CD4-positive, alpha-beta T cell (primary cell): ENCODE data around the gene ABCG1. TPM values are rescaled to one million over a fixed set of nuclear protein-coding genes. Genes with fewer than 3 reads are reported as not detected.
A peak's percentile ranks its signal among the peaks of the same experiment; 100 is the strongest.

Source experiments
- ATAC-seq: fragments of 200-7000 bp; cut with Tn5 transposase; one replicate; pipeline ENCODE4 v1.10.0; 2022; ENCODE audit warnings: mild to moderate bottlenecking; ENCODE audit not compliant: poor library complexity
- CTCF ChIA-PET: fragments of 350-600 bp; sonication (Branson Sonifier 250); formaldehyde crosslinking; loops from one replicate; lab custom pipeline; 2021; ENCODE audit warnings: antibody characterized with exemption, inconsistent platforms; lab: Charles Lee
- POLR2A ChIA-PET: fragments of 350-600 bp; sonication (Branson Sonifier 250); formaldehyde crosslinking; loops from one replicate; lab custom pipeline; 2021; ENCODE audit warnings: antibody characterized with exemption, inconsistent platforms; lab: Charles Lee
- DNase-seq, 14 experiments: peaks; one replicate each; pipeline ENCODE4 v3.0.0-alpha.2; 2013 to 2020; ENCODE audit warnings: mixed read lengths in 2 of 14
- H3K27ac ChIP-seq, 2 donors: one replicate each; pipeline versions ENCODE4 v1.5.1 to v1.7.0; 2013; ENCODE audit warnings: low read length in 2 of 2, low read depth in 1 of 2, mild to moderate bottlenecking in 1 of 2
- H3K27me3 ChIP-seq, 2 experiments: 1 replicate in 1 of 2; 2 replicates in 1 of 2; pipeline versions ENCODE4 v1.6.1 to v1.7.0; 2013; ENCODE audit warnings: low read length in 2 of 2, control low read depth in 1 of 2, mild to moderate bottlenecking in 1 of 2, moderate library complexity in 1 of 2; ENCODE audit not compliant: insufficient read depth in 2 of 2, control insufficient read depth in 1 of 2
- H3K36me3 ChIP-seq: one replicate; pipeline ENCODE4 v1.6.1; 2013; ENCODE audit warnings: low read length, control low read depth; ENCODE audit not compliant: insufficient read depth
- H3K4me1 ChIP-seq: one replicate; pipeline ENCODE4 v1.6.1; 2013; ENCODE audit warnings: low read length, control low read depth; ENCODE audit not compliant: insufficient read depth
- H3K4me3 ChIP-seq: one replicate; pipeline ENCODE4 v1.5.1; 2013; ENCODE audit warnings: mild to moderate bottlenecking, low read length, moderate library complexity
- H3K9me3 ChIP-seq, 2 experiments: 1 replicate in 1 of 2; 2 replicates in 1 of 2; pipeline versions ENCODE4 v1.6.1 to v1.7.0; 2013; ENCODE audit warnings: low read length in 2 of 2, mild to moderate bottlenecking in 2 of 2, control low read depth in 1 of 2, moderate library complexity in 1 of 2; ENCODE audit not compliant: control insufficient read depth in 1 of 2, insufficient read depth in 1 of 2
- H3K27ac Mint-ChIP-seq: one replicate; pipeline ENCODE4 v1.8.0; 2020; ENCODE audit warnings: mixed read lengths
- H3K27me3 Mint-ChIP-seq: one replicate; pipeline ENCODE4 v1.8.0; 2021; ENCODE audit warnings: mixed read lengths
- H3K36me3 Mint-ChIP-seq: one replicate; pipeline ENCODE4 v1.8.0; 2021; ENCODE audit warnings: low read depth, mixed read lengths
- H3K4me1 Mint-ChIP-seq: one replicate; pipeline ENCODE4 v1.8.0; 2021; ENCODE audit warnings: low read depth, mixed read lengths
- H3K4me3 Mint-ChIP-seq: one replicate; pipeline ENCODE4 v1.8.0; 2020; ENCODE audit warnings: mild to moderate bottlenecking, mixed read lengths
- H3K9me3 Mint-ChIP-seq: one replicate; pipeline ENCODE4 v1.8.0; 2020; ENCODE audit warnings: mixed read lengths
- intact Hi-C, 2 experiments: fragments of 100-400 bp; cut with DNase I in 1 of 2; cut with micrococcal nuclease in 1 of 2; formaldehyde crosslinking; loops; one replicate each; pipeline versions ENCODE4 v1.15.1 to v1.9.0; 2023 to 2025; cut with DNase I, micrococcal nuclease
- total RNA-seq, 174 experiments: library from RNA in 2 of 174; stranded (reverse) in 2 of 174; gene quantifications; one replicate each; pipeline ENCODE4 v1.2.3 and lab custom pipeline; 2021 to 2026
- TF ChIP-seq, protein P1 (sequence below): fragments of 200-600 bp; IDR thresholded peaks from one replicate; pipeline ENCODE4 v1.8.0; 2022; ENCODE audit warnings: antibody characterized with exemption, mild to moderate bottlenecking

The ABCG1 gene
- total RNA-seq, 2 experiments from 2014 or later: 109 to 116 TPM

DNA sequence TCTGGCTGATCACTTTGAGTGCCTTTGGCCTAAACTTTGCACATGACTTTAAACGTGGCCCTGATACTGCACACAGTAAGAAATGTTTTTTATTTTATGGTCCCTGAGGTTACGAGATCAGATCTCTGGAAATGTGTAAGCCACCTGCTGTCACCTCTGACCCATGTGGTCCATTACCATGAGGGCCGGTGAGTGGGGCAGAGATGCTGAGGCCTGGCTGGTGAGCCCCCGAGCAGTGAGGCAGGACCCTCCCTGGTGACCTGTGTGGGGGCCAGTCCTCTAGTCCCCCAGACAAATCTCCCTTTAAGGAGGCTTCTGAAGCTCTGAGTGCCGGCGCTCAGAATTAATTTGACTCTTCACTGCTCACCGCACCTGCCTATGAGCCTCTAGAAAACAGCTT, 83.9 kb downstream of the ABCG1 start:
- no peaks in the 10 kb centered on the region for H3K9me3 ChIP-seq
- H3K27me3 Mint-ChIP-seq: peaks cover 5% of the 10 kb centered on the region
- no peaks in the 10 kb centered on the region for H3K9me3 Mint-ChIP-seq
- peaks cover 3% of the 10 kb centered on the region for H3K36me3 Mint-ChIP-seq
- TF ChIP-seq, protein P1, sequence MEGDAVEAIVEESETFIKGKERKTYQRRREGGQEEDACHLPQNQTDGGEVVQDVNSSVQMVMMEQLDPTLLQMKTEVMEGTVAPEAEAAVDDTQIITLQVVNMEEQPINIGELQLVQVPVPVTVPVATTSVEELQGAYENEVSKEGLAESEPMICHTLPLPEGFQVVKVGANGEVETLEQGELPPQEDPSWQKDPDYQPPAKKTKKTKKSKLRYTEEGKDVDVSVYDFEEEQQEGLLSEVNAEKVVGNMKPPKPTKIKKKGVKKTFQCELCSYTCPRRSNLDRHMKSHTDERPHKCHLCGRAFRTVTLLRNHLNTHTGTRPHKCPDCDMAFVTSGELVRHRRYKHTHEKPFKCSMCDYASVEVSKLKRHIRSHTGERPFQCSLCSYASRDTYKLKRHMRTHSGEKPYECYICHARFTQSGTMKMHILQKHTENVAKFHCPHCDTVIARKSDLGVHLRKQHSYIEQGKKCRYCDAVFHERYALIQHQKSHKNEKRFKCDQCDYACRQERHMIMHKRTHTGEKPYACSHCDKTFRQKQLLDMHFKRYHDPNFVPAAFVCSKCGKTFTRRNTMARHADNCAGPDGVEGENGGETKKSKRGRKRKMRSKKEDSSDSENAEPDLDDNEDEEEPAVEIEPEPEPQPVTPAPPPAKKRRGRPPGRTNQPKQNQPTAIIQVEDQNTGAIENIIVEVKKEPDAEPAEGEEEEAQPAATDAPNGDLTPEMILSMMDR: no peak
- DNase-seq (no peak), ATAC-seq (no peak)
- no peak overlapping the region for H3K4me3 ChIP-seq
- no peak overlapping the region for H3K27ac ChIP-seq
- H3K36me3 ChIP-seq: no peaks in the 10 kb centered on the region
- intact Hi-C loops: no loop called here
- H3K27me3 ChIP-seq: peaks cover 7 to 9% of the 10 kb centered on the region in 2 experiments
- peaks cover 25% of the 10 kb centered on the region for H3K4me1 Mint-ChIP-seq
- no peak overlapping the region for H3K4me3 Mint-ChIP-seq
- CTCF ChIA-PET: no interaction called here
- H3K4me1 ChIP-seq: peaks cover 12% of the 10 kb centered on the region
- POLR2A ChIA-PET: no interaction called here
- H3K27ac Mint-ChIP-seq: no peak overlapping the region

DNA sequence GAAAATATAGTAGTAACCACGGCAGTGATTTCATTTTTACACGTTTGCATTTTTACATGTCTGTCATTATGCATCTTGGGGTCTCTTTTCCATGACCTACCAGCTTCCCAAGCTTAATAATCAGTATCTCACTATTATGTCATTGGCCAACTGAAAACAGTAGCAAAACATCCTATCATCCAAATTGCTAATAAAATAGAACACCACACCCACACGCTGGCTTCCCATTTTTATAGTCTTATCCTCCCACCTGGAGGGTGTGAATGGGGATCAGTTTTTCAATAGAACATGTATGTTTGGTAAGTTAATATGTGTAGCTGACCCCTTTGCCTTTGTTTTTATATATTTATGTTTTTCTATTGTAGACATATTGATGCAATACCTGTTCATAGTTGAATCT, 84.5 kb downstream of the ABCG1 start:
- Mint-ChIP-seq H3K9me3 (no peaks in the 10 kb centered on the region), H3K36me3 (no peaks in the 10 kb centered on the region), H3K27me3 (peaks cover 7% of the 10 kb centered on the region), H3K4me1 (peaks cover 25% of the 10 kb centered on the region), H3K4me3 (no peak overlapping the region), H3K27ac (no peak overlapping the region)
- H3K4me1 ChIP-seq: peaks cover 12% of the 10 kb centered on the region
- DNase-seq (no peak), ATAC-seq (no peak)
- no peaks in the 10 kb centered on the region for H3K9me3 ChIP-seq
- ChIA-PET CTCF (no interaction called here), POLR2A (no interaction called here)
- intact Hi-C loops: no loop called here
- no peak overlapping the region for H3K4me3 ChIP-seq
- H3K27me3 ChIP-seq: peaks cover 9 to 11% of the 10 kb centered on the region in 2 experiments
- H3K27ac ChIP-seq: no peak overlapping the region
- no peaks in the 10 kb centered on the region for H3K36me3 ChIP-seq
- TF ChIP-seq, protein P1: no peak

GRCh38 chr21:42304556-42305454, 85.9 kb downstream of the ABCG1 start:
- no peak overlapping the region for H3K27ac Mint-ChIP-seq
- TF ChIP-seq, protein P1: no peak
- no peak overlapping the region for H3K4me3 Mint-ChIP-seq
- Histone ChIP-seq H3K27me3 (peaks cover 9 to 11% of the 10 kb centered on the region in 2 experiments), H3K4me1 (peaks cover 15% of the 10 kb centered on the region), H3K9me3 (no peaks in the 10 kb centered on the region), H3K27ac (no peak overlapping the region), H3K36me3 (no peaks in the 10 kb centered on the region), H3K4me3 (no peak overlapping the region)
- intact Hi-C loops: loop anchor here (5.0 kb wide), 2 partner anchors 232 to 527 kb away; no protein-coding TSS in a partner anchor
- no peaks in the 10 kb centered on the region for H3K36me3 Mint-ChIP-seq
- peaks cover 19% of the 10 kb centered on the region for H3K4me1 Mint-ChIP-seq
- CTCF ChIA-PET: no interaction called here
- ATAC-seq (no peak), DNase-seq (peak in 2 of 14 experiments; percentile 1 to 19)
- H3K27me3 Mint-ChIP-seq: peaks cover 12% of the 10 kb centered on the region
- H3K9me3 Mint-ChIP-seq: no peaks in the 10 kb centered on the region
- POLR2A ChIA-PET: no interaction called here
